GM12864 (cell line): ENCODE measurements around the gene FASTKD3.

Experiments
- DNase-seq: peaks from one replicate; pipeline ENCODE4 v3.0.0-alpha.2; 2011; ENCODE audit warnings: low read depth
- H3K4me3 ChIP-seq: 2 replicates; pipeline ENCODE4 v1.5.1; 2011; ENCODE audit warnings: mild to moderate bottlenecking, low read depth, low read length, control low read depth
- CTCF ChIP-seq: IDR thresholded peaks from 2 replicates; pipeline ENCODE4 v1.5.1; 2011; ENCODE audit warnings: low read depth, mild to moderate bottlenecking, moderate library complexity, low read length, control low read depth, inconsistent platforms; ENCODE audit errors: missing control alignments

FASTKD3 gene

DNA sequence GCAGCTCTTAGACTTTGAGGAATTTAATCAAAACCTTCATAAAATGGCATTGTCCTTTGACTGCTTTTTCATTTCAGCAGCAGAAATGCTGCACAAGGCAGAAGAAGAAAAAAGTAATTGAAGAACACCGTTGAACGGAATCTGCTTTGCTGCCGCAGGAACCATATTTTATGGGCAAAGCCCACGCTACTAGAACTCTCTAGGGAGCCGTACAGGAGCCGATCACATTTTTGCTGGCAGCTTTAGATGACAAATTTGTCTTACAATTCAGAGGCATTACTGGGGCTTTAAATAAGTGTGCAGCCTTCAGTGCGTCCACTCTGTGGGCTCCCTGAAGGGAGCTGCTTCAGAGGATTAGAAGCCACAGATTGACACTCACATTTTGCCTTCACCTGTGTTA lies 23.3 kb downstream of the FASTKD3 start:
- DNase-seq, result no peak
- no peak for TF ChIP-seq CTCF
- H3K4me3 ChIP-seq, result no peak overlapping the region

DNA sequence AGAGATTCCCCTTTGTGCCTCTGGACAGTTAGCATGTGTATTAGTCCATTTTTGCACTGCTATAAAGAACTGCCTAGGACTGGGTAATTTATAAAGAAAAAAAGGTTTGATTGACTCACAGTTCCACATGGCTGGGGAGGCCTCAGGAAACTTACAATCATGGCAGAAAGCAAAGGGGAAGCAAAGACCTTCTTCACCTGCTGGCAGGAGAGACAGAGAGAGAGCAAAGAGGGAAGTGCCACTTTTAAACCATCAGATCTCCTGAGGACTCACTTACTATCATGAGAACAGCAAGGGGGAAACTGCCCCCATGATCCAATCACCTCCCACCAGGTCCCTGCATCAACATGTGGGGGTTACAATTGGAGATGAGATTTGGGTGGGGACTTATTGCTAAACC lies 23.9 kb downstream of the FASTKD3 start:
- no peak for TF ChIP-seq CTCF

GRCh38 chr5:7842531-7842930 lies 26.3 kb downstream of the FASTKD3 start:
- TF ChIP-seq CTCF, result no peak
- H3K4me3 ChIP-seq, result no peak overlapping the region
- no peak for DNase-seq

More for the DNA sequence above, 23.9 kb downstream of the FASTKD3 start:
- DNase-seq, result no peak
- H3K4me3 ChIP-seq, result no peak overlapping the region

- TF ChIP-seq CTCF, result no peak
- DNase-seq, result no peak
- no peak overlapping the region for H3K4me3 ChIP-seq
These were observed 31.4 kb downstream of the FASTKD3 start for GRCh38 chr5:7837403-7837802.

- DNase-seq, result no peak
- TF ChIP-seq CTCF, result no peak
- H3K4me3 ChIP-seq, result no peak overlapping the region
These were observed 33.8 kb downstream of the FASTKD3 start for GRCh38 chr5:7834982-7835381.

DNA sequence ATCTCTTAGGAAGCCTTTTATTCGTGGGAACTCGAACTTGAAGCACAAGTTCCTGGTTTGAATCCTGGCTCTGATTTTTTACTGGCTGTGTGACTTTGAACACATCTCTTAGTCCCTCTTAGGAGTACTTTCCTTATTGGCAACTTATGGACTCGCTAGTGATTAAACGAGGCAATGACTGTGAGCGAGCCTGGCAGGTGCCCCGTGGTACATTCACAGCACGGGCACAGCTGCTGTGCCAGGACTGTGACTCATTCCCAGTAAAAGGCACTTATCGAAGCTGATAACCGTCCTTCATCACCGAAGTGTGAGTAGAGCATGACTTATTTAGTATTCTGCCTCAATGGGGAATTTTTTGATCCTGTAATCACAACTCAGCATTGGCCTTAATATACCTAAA lies 40.6 kb downstream of the FASTKD3 start:
- H3K4me3 ChIP-seq, result no peak overlapping the region
- TF ChIP-seq CTCF, result no peak
- DNase-seq, result no peak

GRCh38 chr5:7827610-7828009 lies 41.2 kb downstream of the FASTKD3 start:
- no peak overlapping the region for H3K4me3 ChIP-seq
- DNase-seq, result no peak
- no peak for TF ChIP-seq CTCF
